Daoy (cell line): ENCODE data around the gene PNMA8B. TPM values are rescaled to one million over a fixed set of nuclear protein-coding genes. Genes with fewer than 3 reads are reported as not detected.
"Not testable (repeated sequence)": the region's sequence is repeated elsewhere in the genome, so short reads cannot be mapped to it uniquely, and the experiment has no call there.

ENCODE experiments used
- DNase-seq: peaks from one replicate; pipeline ENCODE4 v3.0.0-alpha.2; 2015; ENCODE audit warnings: low read depth
- total RNA-seq: library from RNA; depleted of rRNA; stranded (reverse); fragments of >200 nt; shearing (Covaris generic); gene quantifications from 2 replicates; pipeline ENCODE4 v1.2.3, GENCODE V29; 2014

PNMA8B gene
- total RNA-seq, 1 experiment from 2014 or later, result 0.06 TPM

DNA sequence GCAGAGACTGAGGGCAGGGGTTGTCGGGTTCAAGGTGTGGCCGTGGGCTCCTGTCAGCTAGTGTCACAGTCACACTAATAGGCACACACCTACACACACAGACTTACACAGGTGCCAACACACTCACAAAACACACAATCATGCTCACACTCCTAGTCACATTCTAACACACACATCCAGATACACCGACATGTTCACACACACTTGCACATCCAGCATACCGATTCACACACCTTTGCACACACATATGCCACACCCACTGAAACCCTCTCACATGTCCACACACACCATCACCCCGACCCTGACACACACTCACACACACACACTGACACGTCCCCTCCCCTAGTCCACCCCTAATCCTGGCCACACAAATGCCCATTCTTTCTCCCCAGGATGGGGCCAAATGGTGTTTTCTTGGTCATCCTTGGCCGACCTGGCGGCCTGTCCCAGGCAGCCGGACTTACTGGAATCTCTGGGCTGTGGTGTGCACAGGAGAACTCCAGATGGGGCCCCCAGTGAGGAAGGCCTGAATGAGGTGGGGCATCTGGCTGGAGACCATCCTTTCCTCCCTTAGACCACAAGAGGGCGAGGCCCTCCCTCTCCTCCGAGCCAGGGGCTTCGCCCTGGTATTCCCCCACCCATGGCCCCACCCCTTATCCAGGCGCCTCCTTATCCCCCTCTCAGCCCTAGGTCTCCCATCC lies 19.1 kb upstream of the PNMA8B start:
- DNase-seq, result no peak

DNA sequence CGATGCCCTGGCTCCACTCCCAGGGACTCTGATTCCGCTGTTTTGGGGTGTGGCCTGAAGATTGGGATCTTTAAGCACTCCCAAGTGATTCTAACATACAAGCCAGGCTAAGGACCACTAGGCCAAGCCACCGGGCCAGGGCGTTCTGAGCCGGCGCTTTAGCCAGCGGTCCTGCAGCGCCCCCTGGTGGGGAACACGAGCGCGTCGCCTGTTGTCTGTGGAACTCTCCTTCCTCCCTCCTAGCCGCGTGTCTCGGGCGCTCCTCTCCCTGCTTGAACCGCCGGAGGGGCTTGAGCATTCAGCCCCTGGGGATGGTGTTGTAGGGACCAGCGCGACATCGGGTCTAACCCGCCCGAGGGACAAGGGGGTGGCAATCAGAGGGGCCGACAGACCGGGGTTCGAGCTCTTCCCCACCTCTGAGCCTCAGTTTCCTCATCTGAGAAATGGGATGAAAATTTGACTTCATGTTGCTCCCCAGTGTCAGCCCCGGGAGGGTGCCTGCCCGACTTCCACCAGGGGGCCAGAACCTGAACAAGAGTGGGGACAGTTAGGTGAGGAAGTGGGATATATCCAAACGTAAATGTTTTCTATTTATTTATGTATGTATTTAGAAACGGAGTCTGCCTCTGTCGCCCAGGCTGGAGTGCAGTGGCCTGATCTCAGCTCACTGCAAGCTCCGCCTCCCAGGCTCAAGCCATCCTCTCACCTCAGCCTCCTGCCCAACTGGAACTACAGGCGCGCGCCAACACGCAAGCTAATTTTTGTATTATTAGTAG lies 18.0 kb upstream of the PNMA8B start:
- peak; percentile 84 for DNase-seq

DNA sequence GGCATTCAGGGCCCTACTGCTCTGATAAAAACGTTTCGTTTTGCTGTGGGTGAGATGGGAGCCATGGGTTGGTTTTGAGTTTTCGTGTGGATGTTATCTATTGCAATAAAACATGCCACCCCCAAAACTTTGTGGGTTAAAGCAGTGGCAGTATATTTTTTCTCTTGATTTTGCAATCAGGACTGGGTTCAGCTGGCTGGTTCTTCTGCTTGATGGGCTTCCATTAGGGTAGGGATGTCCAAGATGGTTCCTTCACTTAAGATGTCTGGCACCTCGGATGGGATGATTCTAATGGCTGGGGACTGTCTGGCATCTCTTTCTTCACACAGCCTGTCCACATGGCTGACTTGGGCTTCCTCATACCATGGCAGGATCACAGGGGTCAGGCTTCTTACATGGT lies 15.6 kb upstream of the PNMA8B start:
- DNase-seq, result no peak

DNA sequence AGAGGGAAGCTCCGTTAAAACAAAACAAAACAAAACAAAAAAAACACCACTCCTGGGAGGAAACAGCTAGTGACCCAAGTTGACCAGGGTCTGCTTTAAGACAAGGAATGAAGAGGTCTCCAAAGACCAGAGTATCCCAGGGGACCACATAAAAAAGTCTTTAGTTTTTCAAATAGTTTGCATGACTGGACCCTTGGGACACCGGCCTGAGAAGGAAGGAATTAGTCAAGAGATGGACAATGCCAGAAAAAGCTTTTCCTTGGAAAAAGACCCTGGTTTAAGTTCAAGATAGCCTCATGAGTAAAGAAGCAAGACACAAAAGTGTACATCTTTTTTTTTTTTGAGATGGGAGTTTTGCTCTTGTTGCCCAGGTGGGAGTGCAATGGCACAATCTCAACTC lies 12.5 kb upstream of the PNMA8B start:
- no peak for DNase-seq

DNA sequence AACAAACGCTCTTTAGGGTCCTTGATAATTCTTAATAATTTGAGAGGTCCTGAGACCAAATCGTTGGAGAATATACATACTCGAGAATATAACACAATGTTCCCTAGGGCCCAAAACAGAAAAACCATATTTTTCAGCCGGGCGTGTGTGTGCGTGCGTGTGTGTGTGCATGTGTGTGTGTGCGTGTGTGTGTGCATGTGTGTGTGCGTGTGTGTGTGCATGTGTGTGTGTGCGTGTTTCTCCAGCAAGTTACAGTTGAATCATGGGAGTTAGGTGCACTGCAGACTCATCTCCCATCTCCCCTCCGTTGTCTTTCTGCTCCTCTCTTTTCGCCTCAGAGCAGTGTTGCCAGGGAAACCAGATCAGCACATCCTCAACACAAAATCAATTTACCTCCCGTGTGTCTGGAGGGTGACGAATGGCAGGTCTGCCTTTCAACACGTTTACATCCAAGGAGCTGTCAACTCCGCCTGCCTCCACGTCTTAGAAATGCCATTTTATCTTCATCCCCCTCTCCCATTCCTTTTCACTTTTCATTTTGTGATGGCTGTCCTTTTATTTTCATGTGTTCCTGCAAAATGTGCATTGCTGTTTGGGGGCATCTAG lies 8.3 kb upstream of the PNMA8B start:
- DNase-seq, result no peak

DNA sequence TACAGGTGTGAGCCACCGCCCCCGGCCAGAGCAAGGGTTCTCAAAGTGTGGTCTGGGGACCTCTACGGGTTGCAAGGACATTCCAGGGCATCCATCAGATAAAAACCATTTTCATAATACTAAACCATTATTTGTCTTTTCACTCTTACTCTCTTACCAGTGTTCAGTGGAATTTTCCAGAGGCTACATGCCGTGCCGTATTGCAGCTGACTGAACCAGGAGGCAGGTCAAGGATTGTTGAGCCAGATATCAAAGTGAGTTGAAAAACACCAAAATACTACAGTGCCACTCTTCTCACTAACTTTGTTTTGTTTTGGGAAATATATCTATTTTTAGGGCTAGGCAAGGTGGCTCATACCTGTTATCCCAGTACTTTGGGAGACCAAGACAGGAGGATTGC lies 7.2 kb upstream of the PNMA8B start:
- no peak for DNase-seq

DNA sequence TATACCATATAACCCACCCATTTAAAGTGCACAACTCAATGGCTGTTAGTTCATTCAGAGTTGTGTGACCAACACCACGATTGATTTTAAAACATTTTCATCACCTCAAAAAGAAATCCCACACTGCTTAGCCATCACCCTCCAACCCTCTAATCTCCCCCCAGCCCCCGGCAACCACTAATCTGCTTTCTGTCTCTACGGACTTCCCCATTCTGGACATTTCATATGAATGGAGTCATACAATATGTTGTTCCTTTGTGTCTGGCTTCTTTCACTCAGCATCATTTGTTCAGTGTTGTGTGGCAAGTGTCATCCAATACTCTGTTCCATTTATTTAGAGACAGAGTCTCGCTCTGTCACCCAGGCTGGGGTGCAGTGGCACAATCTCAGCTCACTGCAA lies 4.0 kb upstream of the PNMA8B start:
- DNase-seq, result peak; percentile 55

DNA sequence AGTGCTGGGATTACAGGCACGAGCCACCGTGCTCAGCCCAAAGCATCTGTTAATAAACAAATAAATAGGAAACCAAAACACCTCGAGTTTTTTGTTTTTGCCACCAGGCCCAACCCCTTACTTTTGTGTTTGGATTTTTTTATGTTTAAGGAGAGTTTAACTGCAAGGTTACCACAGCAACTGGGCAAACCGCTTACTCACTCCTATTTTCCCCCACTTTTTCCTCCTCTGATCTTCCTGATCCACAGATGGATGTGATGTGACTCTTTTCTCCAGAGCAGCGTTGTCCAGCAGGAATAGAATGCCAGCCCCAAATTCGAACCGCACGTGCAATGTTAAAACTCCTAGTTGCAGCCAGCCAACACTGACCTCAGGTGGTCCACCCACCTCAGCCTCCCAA lies 2.1 kb upstream of the PNMA8B start:
- no peak for DNase-seq

DNA sequence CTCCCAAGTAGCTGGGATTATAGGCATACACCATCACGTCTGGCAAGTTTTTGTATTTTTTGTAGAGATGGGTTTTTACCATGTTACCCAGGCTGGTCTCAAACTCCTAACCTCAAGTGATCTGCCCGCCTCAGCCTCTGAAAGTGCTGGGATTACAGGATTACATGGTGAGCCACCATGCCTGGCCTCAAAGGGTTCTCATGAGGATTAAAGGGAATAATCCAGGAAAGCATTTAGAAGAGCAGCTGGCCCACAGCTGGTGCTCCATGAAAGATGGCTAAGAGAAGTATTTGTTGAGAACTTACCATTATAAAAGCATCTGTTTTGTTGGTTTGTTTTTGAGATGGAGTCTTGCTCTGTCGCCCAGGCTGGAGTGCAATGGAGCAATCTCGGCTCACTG lies 1.2 kb upstream of the PNMA8B start:
- DNase-seq, result not testable (repeated sequence)

DNA sequence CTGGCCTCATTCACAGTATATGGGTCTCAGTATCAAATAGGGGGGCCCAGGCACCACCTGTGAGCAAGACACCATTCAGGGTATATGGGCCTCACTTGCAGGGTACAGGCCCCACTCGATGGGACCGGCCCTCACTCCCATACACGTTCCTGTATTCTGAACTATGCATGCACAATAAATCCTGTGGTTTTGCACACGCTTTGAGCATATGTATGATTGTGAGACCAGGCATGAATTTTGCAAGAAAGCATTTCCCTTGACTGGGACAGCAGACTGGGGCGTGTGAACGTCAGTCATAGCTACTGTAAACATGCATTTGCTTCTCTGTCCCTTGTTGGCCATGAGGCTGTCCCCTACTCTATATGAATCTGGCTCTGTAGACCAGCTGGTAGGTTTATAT lies 637 bp upstream of the PNMA8B start:
- DNase-seq, result no peak

DNA sequence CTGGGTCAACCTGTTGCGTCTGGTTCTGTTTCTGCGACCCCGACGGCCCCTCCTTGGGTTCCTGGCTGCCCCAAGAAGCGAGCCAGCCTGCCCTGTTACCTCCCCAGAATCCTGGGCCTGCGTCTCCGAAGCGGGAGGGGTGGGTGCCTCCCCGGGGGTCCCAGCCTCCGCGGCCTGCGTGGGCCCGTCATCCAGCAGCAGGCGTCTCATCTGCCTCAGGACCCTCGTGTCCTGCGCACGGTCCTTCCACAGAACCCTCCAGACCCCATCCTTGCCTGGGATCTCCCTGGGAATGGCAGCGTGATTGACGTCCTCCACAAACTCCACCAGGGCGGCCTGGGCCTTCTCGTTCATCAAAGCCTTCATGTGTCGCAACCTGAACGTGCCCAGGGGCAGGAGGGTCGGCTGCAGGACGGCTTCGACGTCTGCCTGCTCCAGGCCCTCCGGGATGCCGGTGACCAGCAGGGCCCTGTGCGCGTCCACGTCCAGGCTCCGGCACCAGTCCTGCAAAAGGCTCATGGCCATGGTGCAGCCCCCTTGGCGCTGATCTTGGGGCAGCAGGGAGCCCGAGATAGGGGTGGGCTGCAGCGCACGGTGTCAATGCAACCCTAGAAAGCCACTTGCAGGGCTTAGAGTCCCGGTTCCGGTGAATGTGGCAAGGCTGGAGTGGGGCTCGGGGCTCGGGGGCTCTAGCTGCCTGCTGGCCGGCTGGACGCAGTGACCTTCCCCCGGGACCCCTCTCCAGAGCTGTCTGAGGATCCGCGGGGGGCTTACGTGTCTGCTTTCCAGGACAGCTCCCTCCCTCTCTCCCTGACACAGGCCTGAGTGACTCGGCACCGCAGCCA lies 504 bp downstream of the PNMA8B start:
- DNase-seq, result no peak

DNA sequence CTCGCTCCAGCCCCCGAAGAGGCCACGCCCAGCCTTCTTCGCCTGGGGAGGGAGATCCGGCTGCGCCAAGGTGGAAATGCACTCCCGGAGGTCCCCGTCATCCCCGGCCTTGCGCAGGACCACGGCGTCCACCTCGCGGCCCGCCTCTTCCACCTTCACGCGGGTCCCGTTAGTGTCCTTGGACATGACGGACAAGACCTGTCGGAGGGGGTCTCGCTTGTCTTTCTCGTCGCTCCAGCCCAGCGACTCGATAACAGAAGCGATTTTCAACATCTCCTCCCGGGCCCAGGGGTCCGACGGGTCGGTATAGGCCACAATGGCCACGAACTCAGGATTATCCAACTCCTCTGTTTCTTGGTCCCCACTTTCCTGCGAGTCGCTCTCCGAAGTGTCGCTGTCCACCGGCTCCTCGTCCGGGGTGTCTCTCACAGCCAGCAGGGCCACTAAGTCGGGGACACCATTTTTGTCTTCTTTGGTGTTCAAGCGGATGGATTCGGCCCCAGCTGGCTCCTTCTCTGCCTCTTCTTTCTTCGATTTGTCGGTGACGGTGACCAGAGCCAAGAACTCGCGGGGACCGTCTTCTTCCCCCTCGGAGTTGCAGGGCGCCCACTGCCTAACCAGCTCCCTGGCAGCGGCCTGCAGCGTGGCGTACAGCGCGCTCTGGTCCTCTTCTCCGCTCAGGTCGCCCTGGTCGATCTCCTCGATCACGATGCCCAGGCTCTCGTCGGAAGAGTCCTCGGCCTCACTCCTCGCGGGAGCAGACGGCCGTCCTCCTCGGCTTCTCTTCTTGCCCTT lies 1.3 kb downstream of the PNMA8B start:
- DNase-seq, result no peak

DNA sequence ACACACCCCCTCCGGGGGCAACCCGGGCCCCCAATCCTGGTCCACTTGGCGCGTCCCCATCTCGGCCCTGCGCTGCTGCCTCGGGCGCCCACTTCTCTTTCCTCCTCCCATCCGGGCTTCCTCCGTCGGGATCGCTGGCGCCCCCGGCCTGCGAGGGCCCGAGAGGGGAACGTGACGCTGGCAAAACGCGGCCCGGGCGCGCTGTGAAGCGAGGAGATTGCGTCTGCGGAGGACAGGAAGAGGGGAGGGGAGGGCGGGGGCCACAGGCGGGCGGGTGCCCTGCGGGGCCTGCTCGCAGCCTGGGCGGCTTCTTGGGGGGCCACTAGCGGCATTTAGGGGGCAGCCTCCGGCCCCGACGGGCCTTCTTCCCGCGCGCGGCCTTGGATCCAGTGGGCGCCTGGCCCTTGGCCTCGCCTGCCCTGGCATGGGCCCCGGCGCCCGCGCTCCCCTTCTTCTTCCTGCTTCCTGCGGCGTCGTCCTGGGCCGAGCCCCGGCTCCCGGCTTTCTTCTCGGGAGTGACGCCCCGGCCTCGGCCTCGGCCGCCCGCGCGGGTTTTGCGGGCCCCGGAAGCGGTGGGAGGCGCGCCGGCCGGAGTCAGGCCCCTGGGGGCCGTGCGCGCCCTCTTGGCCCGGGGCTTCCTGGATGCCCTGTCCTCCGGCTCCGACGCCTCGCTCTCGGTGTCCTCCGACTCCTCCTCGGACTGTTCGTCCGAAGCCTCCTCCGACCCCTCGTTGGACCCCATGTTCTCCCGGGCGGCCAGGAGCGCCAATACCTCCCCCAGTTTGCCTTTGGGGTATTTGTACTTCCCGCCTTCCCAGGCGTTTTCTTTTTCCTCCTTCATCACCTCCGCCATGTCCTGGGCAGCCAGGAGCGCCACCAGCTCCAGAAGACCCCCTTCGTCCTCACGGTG lies 2.2 kb downstream of the PNMA8B start:
- no peak for DNase-seq

DNA sequence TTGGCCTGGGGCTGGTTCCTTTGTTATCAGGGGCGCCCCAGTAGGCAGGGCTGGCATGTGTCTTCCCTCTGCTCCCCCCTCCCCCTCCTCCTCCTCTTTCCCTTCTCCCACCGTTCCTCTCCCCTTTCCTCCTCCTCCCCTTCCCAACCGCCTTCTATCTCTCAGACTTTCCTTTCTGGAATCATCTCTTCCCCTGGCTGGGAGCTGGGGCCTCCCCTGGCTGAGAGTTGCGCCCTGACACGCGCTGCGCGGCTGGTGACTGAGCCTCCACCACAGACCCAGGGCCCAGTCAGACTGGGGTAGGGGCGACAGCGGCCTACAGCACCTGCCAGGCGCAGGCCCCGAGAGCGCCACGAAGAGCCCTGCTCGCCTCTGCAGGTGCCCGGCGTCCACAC lies 2.8 kb downstream of the PNMA8B start:
- DNase-seq, result no peak

DNA sequence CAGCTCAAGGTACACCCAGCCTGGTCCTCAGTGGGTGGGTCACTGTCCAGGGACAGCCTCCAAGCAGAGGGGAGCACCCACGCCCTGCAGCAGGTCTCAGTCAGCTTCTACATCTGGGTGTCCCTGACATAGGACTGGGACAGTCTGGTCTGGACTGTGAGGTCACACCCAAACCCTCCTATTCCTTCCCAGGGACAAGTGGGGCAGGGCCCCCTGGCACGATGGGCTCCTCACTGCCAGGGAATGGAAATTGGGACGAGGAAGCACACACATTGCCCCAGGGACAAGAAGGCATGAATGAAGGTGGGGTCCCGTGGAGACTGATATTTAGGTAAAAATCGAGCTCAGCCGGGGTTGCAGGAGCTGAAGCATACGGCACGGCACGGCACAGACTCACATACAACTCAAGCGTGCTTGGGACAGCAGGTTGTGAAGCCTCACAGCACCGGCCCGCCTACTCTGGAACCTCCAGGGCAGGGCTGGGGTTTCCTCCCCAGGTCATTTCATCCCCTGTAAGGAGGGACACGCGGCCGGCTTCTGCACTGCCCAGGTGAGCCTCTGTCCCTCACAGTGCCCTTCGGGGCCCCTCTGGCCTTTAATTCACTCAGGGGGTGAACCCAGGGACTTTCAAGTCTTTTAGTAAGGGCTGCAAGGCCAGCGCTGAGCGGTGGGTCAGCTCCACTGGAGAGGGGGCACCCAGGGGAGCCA lies 3.5 kb downstream of the PNMA8B start:
- DNase-seq, result no peak

DNA sequence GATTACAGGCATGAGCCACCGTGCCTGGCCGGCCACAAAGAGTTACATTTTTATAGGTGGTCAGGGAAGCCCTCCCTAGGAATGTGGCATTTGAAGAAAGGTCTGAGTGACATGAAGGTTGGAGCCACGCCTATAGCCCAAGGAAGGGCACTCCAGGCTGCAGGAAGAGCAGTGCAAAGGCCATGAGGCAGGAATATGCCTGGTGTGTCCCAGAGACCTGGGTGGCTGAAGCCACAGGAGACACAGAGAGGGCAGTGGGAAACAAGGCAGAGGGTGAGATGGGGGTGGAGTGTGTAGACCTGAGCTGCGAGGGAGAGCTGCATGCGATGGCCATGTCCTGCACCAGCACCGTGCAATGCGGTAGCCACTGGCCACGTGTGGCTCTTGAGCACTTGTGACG lies 4.9 kb downstream of the PNMA8B start:
- no peak for DNase-seq

DNA sequence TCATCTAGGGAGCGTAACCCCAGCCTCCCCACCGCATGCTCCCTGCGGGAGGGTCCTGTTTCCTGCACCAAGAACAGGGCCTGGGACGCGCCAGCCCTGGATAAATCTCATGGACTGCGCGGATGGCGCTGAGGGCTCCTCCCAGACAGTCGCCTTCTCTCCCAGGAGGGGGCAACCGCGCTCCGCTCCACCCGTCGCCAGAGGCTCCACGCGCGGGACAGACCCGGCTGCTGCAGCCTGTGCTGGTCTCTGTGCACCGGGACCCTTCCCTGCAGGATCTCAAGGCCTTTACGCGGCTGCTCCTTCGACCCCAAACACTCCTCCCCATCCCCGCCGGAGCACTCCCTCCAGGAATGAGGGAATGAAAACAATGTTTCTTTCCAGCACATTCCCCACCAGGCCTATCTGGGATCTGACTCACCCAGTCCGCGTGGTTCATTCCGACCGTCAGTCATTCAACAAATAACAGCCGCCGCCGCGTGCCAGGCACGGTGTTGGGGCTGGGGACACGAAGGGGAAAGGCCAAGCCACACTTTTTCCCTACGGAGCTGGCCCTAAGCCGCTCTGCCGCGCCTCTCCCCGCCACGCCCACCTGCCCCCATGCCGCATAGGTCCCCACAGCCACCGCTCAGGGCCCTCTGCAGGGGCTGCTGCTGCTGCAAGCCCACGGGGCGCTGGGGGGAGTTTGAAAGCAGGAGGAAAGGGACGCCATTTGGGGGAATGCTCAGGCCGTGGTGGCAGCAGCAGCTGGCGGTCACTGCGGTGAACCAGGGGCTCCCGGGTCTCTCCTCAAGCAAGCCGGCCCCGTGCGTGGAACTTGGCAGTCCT lies 6.0 kb downstream of the PNMA8B start:
- peak; percentile 43 for DNase-seq

DNA sequence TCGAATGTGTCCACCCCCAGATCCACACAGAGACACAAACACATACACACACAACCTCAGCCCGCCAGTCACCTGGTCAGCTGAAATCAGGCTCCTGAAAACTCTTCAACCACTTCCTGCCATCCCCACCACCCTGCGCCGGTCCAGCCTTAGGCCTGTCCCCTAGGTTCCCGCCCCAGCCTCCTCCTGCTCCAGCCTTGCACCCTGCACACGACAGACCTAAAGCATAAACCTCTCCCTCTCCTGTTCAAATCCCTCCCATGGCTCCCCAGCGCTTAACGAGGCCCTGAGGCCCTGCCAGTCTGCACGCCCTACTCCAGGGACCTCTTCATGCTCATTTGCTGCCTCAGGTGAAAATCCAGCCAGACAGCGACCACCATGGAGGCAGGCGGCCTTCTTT lies 7.1 kb downstream of the PNMA8B start:
- DNase-seq, result peak; percentile 23
